Measurements from ENCODE around the gene ZNF883. TPM values are rescaled to one million over a fixed set of nuclear protein-coding genes. Genes with fewer than 3 reads are reported as not detected.
A peak's percentile ranks its signal among the peaks of the same experiment; 100 is the strongest.
"Not testable (repeated sequence)": the region's sequence is repeated elsewhere in the genome, so short reads cannot be mapped to it uniquely, and the experiment has no call there.

Gene ZNF883
- total RNA-seq: under 1 TPM; 0.08 to 0.23 TPM
- under 1 TPM; 0.03 to 0.13 TPM for polyA plus RNA-seq

DNA sequence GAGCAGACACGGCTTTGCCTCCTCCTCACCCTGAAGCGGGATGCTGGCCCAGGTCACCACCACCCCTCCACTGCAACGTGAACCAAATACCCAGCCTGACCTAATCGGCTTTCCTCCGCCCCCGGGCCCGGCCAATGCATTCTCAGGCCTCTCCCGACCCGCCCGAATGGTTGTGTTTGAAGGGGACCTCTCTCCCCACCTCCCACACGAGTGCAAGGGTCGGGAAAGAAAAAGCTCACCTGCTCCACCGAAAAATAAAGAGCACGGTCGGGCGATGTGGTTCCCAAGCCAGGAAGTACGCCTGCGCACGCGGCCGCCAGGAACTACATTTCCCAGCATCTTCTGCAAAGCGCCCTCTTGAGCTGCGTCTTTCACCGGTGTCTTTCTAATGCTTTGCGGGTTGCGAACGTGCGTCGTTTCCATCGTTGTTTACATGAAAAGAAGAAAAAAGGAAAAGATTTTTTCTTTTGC is at the start of gene ZNF883:
TSS of gene ZNF883 (minus strand) at position 282 of the 471 bp plus-strand sequence.
- H3K27ac ChIP-seq (ENCODE audit: low read depth in 1 of 2, low read length in 2 of 2): no peak within 1 kb of the TSS
- H3K36me3 ChIP-seq (ENCODE audit: control insufficient read depth in 4 of 4, insufficient read depth in 3 of 4, low read depth in 1 of 4, low read length in 3 of 4): no peaks in the 10 kb centered on the region
- H3K27me3 ChIP-seq (ENCODE audit: control insufficient read depth in 4 of 4, insufficient read depth in 4 of 4, low read length in 3 of 4): peaks cover 0 to 3% (median 0%) of the 10 kb centered on the region in 4 donors
- H3K4me3 ChIP-seq (ENCODE audit: low read depth in 1 of 3, low read length in 3 of 3): peak within 1 kb of the TSS in 1 of 3 donors; percentile 12
- TF ChIP-seq, protein P1, sequence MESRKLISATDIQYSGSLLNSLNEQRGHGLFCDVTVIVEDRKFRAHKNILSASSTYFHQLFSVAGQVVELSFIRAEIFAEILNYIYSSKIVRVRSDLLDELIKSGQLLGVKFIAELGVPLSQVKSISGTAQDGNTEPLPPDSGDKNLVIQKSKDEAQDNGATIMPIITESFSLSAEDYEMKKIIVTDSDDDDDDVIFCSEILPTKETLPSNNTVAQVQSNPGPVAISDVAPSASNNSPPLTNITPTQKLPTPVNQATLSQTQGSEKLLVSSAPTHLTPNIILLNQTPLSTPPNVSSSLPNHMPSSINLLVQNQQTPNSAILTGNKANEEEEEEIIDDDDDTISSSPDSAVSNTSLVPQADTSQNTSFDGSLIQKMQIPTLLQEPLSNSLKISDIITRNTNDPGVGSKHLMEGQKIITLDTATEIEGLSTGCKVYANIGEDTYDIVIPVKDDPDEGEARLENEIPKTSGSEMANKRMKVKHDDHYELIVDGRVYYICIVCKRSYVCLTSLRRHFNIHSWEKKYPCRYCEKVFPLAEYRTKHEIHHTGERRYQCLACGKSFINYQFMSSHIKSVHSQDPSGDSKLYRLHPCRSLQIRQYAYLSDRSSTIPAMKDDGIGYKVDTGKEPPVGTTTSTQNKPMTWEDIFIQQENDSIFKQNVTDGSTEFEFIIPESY (IDR thresholded peaks at IDR 0.05): no peak
- TF ChIP-seq, protein P2, sequence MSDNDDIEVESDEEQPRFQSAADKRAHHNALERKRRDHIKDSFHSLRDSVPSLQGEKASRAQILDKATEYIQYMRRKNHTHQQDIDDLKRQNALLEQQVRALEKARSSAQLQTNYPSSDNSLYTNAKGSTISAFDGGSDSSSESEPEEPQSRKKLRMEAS (IDR thresholded peaks at IDR 0.05): no peak
- TF ChIP-seq GABPA (IDR thresholded peaks at IDR 0.05 in 1 of 2, conservative IDR thresholded peaks at IDR 0.05 in 1 of 2) (no peak), HNF4G (IDR thresholded peaks at IDR 0.05) (no peak), NR2F2 (IDR thresholded peaks at IDR 0.05) (no peak), SP1 (IDR thresholded peaks at IDR 0.05) (no peak), JUND (IDR thresholded peaks at IDR 0.05) (no peak), TAF1 (conservative IDR thresholded peaks at IDR 0.05) (no peak), EGR1 (IDR thresholded peaks at IDR 0.05; ENCODE audit: low read depth in 2 of 2) (no peak), ATF3 (IDR thresholded peaks at IDR 0.05) (no peak), RAD21 (IDR thresholded peaks at IDR 0.05) (no peak), FOXA1 (IDR thresholded peaks at IDR 0.05) (no peak), HNF4A (conservative IDR thresholded peaks at IDR 0.05) (no peak), FOXA2 (IDR thresholded peaks at IDR 0.05) (no peak), YY1 (IDR thresholded peaks at IDR 0.05) (no peak), RXRA (IDR thresholded peaks at IDR 0.05) (no peak)
- TF ChIP-seq, protein P3, sequence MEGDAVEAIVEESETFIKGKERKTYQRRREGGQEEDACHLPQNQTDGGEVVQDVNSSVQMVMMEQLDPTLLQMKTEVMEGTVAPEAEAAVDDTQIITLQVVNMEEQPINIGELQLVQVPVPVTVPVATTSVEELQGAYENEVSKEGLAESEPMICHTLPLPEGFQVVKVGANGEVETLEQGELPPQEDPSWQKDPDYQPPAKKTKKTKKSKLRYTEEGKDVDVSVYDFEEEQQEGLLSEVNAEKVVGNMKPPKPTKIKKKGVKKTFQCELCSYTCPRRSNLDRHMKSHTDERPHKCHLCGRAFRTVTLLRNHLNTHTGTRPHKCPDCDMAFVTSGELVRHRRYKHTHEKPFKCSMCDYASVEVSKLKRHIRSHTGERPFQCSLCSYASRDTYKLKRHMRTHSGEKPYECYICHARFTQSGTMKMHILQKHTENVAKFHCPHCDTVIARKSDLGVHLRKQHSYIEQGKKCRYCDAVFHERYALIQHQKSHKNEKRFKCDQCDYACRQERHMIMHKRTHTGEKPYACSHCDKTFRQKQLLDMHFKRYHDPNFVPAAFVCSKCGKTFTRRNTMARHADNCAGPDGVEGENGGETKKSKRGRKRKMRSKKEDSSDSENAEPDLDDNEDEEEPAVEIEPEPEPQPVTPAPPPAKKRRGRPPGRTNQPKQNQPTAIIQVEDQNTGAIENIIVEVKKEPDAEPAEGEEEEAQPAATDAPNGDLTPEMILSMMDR (IDR thresholded peaks at IDR 0.05; ENCODE audit: low read depth, low read length, missing input control): no peak
- TF ChIP-seq, protein P4, sequence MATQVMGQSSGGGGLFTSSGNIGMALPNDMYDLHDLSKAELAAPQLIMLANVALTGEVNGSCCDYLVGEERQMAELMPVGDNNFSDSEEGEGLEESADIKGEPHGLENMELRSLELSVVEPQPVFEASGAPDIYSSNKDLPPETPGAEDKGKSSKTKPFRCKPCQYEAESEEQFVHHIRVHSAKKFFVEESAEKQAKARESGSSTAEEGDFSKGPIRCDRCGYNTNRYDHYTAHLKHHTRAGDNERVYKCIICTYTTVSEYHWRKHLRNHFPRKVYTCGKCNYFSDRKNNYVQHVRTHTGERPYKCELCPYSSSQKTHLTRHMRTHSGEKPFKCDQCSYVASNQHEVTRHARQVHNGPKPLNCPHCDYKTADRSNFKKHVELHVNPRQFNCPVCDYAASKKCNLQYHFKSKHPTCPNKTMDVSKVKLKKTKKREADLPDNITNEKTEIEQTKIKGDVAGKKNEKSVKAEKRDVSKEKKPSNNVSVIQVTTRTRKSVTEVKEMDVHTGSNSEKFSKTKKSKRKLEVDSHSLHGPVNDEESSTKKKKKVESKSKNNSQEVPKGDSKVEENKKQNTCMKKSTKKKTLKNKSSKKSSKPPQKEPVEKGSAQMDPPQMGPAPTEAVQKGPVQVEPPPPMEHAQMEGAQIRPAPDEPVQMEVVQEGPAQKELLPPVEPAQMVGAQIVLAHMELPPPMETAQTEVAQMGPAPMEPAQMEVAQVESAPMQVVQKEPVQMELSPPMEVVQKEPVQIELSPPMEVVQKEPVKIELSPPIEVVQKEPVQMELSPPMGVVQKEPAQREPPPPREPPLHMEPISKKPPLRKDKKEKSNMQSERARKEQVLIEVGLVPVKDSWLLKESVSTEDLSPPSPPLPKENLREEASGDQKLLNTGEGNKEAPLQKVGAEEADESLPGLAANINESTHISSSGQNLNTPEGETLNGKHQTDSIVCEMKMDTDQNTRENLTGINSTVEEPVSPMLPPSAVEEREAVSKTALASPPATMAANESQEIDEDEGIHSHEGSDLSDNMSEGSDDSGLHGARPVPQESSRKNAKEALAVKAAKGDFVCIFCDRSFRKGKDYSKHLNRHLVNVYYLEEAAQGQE (IDR thresholded peaks at IDR 0.05): no peak
- WGBS: 3% methylated on average over 30 of the region's 30 CpGs
- no peak within 1 kb of the TSS for H3K9ac ChIP-seq (ENCODE audit: low read depth in 1 of 2, low read length in 2 of 2)
- peaks cover 5 to 27% (median 16%) of the 10 kb centered on the region in 4 donors for H3K9me3 ChIP-seq (ENCODE audit: control insufficient read depth in 4 of 4, low read length in 3 of 4)
- H3K4me1 ChIP-seq (ENCODE audit: control insufficient read depth in 4 of 4, insufficient read depth in 4 of 4, low read length in 3 of 4): no peaks in the 10 kb centered on the region
- peak; percentile 44 for DNase-seq (ENCODE audit: low spot score)

GRCh38 chr9:113061072-113061850 is 49.3 kb upstream of the ZNF883 start:
- not testable (repeated sequence) for H3K9ac ChIP-seq (ENCODE audit: low read depth in 1 of 2, low read length in 2 of 2); H3K27ac ChIP-seq (ENCODE audit: low read depth in 1 of 2, low read length in 2 of 2); H3K27me3 ChIP-seq (ENCODE audit: control insufficient read depth in 4 of 4, insufficient read depth in 4 of 4, low read length in 3 of 4); H3K4me3 ChIP-seq (ENCODE audit: low read depth in 1 of 3, low read length in 3 of 3); DNase-seq (ENCODE audit: low spot score); H3K36me3 ChIP-seq (ENCODE audit: control insufficient read depth in 4 of 4, insufficient read depth in 3 of 4, low read depth in 1 of 4, low read length in 3 of 4); H3K4me1 ChIP-seq (ENCODE audit: control insufficient read depth in 4 of 4, insufficient read depth in 4 of 4, low read length in 3 of 4)
- WGBS: 11% methylated on average over 23 of the region's 33 CpGs
- H3K9me3 ChIP-seq (ENCODE audit: control insufficient read depth in 4 of 4, low read length in 3 of 4): peaks cover 13 to 24% (median 18%) of the 10 kb centered on the region in 4 donors

DNA sequence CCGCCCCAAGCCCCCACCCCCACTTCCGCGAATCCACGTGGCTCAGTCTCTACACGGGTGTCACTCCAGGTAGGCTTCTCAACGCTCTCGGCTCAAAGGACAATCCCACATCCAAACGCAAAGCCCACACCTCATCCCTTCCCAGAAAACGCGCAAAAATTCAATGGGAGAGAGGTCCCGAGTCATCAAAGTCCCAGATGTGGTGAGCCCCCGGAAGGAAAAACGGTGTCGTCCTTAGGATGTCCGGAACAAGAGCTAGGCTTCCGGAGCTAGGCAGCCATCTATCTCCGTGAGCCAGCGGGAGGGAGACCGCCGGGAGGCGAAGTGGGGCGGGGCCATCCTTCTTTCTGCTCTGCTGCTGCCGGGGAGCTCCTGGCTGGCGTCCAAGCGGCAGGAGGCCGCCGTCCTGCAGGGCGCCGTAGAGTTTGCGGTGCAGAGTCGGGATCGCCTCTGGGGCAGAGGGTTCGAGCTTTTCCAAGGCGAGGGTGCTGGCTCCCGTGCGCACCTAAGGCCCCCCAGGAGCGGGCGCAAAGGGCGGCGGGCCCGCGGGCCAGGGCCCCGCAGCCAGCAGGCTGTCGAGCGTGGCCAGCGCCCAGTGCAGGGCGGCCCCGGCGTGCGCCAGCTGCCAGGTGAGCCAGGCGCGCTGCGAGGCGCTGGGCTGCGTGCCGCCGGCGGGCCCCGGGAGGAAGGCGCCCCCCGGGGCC is 47.7 kb upstream of the ZNF883 start:
- H3K36me3 ChIP-seq (ENCODE audit: control insufficient read depth in 4 of 4, insufficient read depth in 3 of 4, low read depth in 1 of 4, low read length in 3 of 4); DNase-seq (ENCODE audit: low spot score); H3K4me3 ChIP-seq (ENCODE audit: low read depth in 1 of 3, low read length in 3 of 3); H3K4me1 ChIP-seq (ENCODE audit: control insufficient read depth in 4 of 4, insufficient read depth in 4 of 4, low read length in 3 of 4); H3K9ac ChIP-seq (ENCODE audit: low read depth in 1 of 2, low read length in 2 of 2); H3K27me3 ChIP-seq (ENCODE audit: control insufficient read depth in 4 of 4, insufficient read depth in 4 of 4, low read length in 3 of 4); H3K27ac ChIP-seq (ENCODE audit: low read depth in 1 of 2, low read length in 2 of 2): not testable (repeated sequence)
- peaks cover 13 to 34% (median 29%) of the 10 kb centered on the region in 4 donors for H3K9me3 ChIP-seq (ENCODE audit: control insufficient read depth in 4 of 4, low read length in 3 of 4)
- 9% methylated on average over 41 of the region's 61 CpGs for WGBS
